ENCODE results near the gene COG1. TPM values are rescaled to one million over a fixed set of nuclear protein-coding genes. Genes with fewer than 3 reads are reported as not detected.

The COG1 gene
- total and polyA plus RNA-seq, 9 of the 15 experiments (the other 6 are each of a cell fraction or from before 2014, with no cell fraction given): 9.5 to 26.8 (median 12.9) TPM

DNA sequence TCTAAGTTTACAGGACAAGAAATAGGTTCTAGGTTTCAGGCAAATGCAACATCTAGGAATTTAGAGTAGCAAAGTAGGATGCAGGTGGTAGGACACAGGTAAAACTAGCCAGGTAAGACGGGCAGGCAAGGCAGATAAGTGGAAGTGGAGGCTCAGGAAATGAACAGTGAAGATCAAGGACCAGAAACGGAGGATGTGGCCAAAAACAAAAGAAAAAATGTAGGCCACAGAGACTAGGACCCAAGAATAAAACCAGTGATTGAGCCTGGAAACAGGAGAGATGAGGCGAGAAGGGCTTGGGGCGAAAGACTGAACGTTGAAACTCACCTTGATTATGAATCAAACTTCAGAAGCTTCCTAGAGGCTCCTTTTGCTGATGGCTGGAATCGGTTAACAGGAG lies 44.9 kb downstream of the COG1 start:
- FAIRE-seq (no peak), DNase-seq (ENCODE audit: extremely low read depth in 1 of 4, low spot score in 3 of 4) (no peak), ATAC-seq (no peak)
- Histone ChIP-seq H3K4me2 (ENCODE audit: insufficient read depth, low read length) (peak overlapping the region; percentile 27; the same call in 1 of the 2 replicates), H3K9me3 (replicated peaks; ENCODE audit: control insufficient read depth, insufficient read depth, low read depth, low read length) (no peaks in the 10 kb centered on the region), H3K4me3 (no peak overlapping the region), H3K9me1 (ENCODE audit: control insufficient read depth, insufficient read depth, low read length) (no peaks in the 10 kb centered on the region), H3K36me3 (ENCODE audit: control insufficient read depth, insufficient read depth, low read length) (peaks cover 69% of the 10 kb centered on the region), H3K4me1 (replicated peaks in 1 of 2; ENCODE audit: control insufficient read depth in 2 of 2, insufficient read depth in 2 of 2, low read length in 2 of 2) (peaks cover 6 to 9% of the 10 kb centered on the region in 2 experiments; a peak in 4 of 5 replicates), H3K27ac (ENCODE audit: extremely low read depth, low read depth, low read length) (no peak overlapping the region), H4K20me1 (replicated peaks; ENCODE audit: control insufficient read depth, insufficient read depth, low read length) (peaks cover 5% of the 10 kb centered on the region; the same call in 1 of the 2 replicates), H3K9ac (ENCODE audit: insufficient read depth in 1 of 2, low read depth in 2 of 2, low read length in 2 of 2) (no peak overlapping the region), H3K79me2 (ENCODE audit: control insufficient read depth, insufficient read depth, low read length) (peaks cover 42% of the 10 kb centered on the region), H2AFZ (ENCODE audit: low read depth, low read length) (no peak overlapping the region), H3K27me3 (ENCODE audit: control insufficient read depth in 2 of 2, insufficient read depth in 2 of 2, low read length in 2 of 2) (no peaks in the 10 kb centered on the region)
- ChIA-PET CTCF (ENCODE audit: low intra/inter-chr PET ratio) (no interaction called here), POLR2A (interaction anchor here (0.6 kb wide), 1 partner anchor 74 kb away, joined by 3 read pairs; no protein-coding TSS in a partner anchor)
- in situ Hi-C loops (cut with MboI) (no loop called here), intact Hi-C loops (cut with micrococcal nuclease) (no loop called here)
- WGBS (ENCODE audit: insufficient coverage, low coverage, missing lambda C conversion rate): 66% methylated on average over 6 of the region's 6 CpGs
- TF ChIP-seq HEY1 (CRISPR knock-in tag; IDR thresholded peaks at IDR 0.05; ENCODE audit: borderline replicate concordance) (no peak), ARID2 (IDR thresholded peaks at IDR 0.05) (no peak), PHF8 (IDR thresholded peaks at IDR 0.05; ENCODE audit: borderline replicate concordance, low read length) (no peak), FOXM1 (IDR thresholded peaks at IDR 0.05; ENCODE audit: low read depth) (no peak), FOXM1 (CRISPR knock-in tag; IDR thresholded peaks at IDR 0.05; ENCODE audit: low read depth) (no peak), TAL1 (IDR thresholded peaks at IDR 0.05) (no peak), CC2D1A (IDR thresholded peaks at IDR 0.05) (no peak), ZNF699 (CRISPR knock-in tag; IDR thresholded peaks at IDR 0.05; ENCODE audit: insufficient replicate concordance) (no peak), SP1 (CRISPR knock-in tag; IDR thresholded peaks at IDR 0.05) (no peak), MTA1 (IDR thresholded peaks at IDR 0.05; ENCODE audit: borderline replicate concordance) (no peak), POLR3A (IDR thresholded peaks at IDR 0.05; ENCODE audit: borderline replicate concordance, extremely low read depth, insufficient read depth, insufficient read length) (no peak)
- TF ChIP-seq, protein P1, sequence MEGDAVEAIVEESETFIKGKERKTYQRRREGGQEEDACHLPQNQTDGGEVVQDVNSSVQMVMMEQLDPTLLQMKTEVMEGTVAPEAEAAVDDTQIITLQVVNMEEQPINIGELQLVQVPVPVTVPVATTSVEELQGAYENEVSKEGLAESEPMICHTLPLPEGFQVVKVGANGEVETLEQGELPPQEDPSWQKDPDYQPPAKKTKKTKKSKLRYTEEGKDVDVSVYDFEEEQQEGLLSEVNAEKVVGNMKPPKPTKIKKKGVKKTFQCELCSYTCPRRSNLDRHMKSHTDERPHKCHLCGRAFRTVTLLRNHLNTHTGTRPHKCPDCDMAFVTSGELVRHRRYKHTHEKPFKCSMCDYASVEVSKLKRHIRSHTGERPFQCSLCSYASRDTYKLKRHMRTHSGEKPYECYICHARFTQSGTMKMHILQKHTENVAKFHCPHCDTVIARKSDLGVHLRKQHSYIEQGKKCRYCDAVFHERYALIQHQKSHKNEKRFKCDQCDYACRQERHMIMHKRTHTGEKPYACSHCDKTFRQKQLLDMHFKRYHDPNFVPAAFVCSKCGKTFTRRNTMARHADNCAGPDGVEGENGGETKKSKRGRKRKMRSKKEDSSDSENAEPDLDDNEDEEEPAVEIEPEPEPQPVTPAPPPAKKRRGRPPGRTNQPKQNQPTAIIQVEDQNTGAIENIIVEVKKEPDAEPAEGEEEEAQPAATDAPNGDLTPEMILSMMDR (IDR thresholded peaks at IDR 0.05 in 2 of 3, conservative IDR thresholded peaks at IDR 0.05 in 1 of 3; ENCODE audit: insufficient read depth in 2 of 3, low read depth in 1 of 3, low read length in 3 of 3): no peak
- TF ChIP-seq, protein P2, sequence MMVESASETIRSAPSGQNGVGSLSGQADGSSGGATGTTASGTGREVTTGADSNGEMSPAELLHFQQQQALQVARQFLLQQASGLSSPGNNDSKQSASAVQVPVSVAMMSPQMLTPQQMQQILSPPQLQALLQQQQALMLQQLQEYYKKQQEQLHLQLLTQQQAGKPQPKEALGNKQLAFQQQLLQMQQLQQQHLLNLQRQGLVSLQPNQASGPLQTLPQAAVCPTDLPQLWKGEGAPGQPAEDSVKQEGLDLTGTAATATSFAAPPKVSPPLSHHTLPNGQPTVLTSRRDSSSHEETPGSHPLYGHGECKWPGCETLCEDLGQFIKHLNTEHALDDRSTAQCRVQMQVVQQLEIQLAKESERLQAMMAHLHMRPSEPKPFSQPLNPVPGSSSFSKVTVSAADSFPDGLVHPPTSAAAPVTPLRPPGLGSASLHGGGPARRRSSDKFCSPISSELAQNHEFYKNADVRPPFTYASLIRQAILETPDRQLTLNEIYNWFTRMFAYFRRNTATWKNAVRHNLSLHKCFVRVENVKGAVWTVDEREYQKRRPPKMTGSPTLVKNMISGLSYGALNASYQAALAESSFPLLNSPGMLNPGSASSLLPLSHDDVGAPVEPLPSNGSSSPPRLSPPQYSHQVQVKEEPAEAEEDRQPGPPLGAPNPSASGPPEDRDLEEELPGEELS (CRISPR knock-in tag; IDR thresholded peaks at IDR 0.05; ENCODE audit: borderline replicate concordance): no peak
- no TSS peak for BruUV-seq (replicated peaks)

Data from K562 (cell line).